Ovary (tissue), 3 donors: Measurements from ENCODE around the gene CLDN20.

Experiments used
- CTCF ChIP-seq, 3 donors: fragments of 450-650 bp in 2 of 3; fragments of 200-600 bp in 1 of 3; IDR thresholded peaks; one replicate each; pipeline versions ENCODE4 v1.5.1 to v1.8.0; 2016 to 2022; ENCODE audit warnings: antibody characterized with exemption in 3 of 3, mild to moderate bottlenecking in 1 of 3
- EP300 ChIP-seq: sonication (generic); formaldehyde crosslinking; IDR thresholded peaks from one replicate; pipeline ENCODE4 v1.6.1; 2017; ENCODE audit warnings: antibody characterized with exemption
- POLR2A ChIP-seq: fragments of 450-650 bp; IDR thresholded peaks from one replicate; pipeline ENCODE4 v1.6.1; 2017; ENCODE audit warnings: antibody characterized with exemption, mild to moderate bottlenecking, moderate library complexity
- donor health status: DM: no; HTN: no; CAD: no.

GRCh38 chr6:155245831-155246230 lies 18.0 kb upstream of the CLDN20 start:
- TF ChIP-seq CTCF (IDR thresholded peaks at IDR 0.05) (no peak), EP300 (no peak), POLR2A (no peak)
